Right kidney (tissue), 9 donors: ENCODE measurements around the gene NDUFAF4.

Source experiments
- DNase-seq: peaks from one replicate; pipeline ENCODE4 v3.0.0-alpha.2; 2016
- long read RNA-seq, 8 donors: transcript quantifications; one replicate each; lab custom pipeline, GENCODE V29; 2026

NDUFAF4 gene
- long read RNA-seq, donor 1, transcript NDUFAF4-201 (3 exons, 2,399 nt): major isoform, 37 of 46 reads
- long read RNA-seq, donor 1, partial matches to known transcripts: 0 of 46 reads
- long read RNA-seq, donor 1, other reads (novel, unspliced or antisense): 6 of 46 reads
- long read RNA-seq, donor 2, transcript NDUFAF4-201 (3 exons, 2,399 nt): major isoform, 39 of 40 reads
- long read RNA-seq, donor 2, partial matches to known transcripts: 0 of 40 reads
- long read RNA-seq, donor 2, other reads (novel, unspliced or antisense): 0 of 40 reads
- long read RNA-seq, donor 3, transcript NDUFAF4-201 (3 exons, 2,399 nt): major isoform, 14 of 14 reads
- long read RNA-seq, donor 3, partial matches to known transcripts: 0 of 14 reads
- long read RNA-seq, donor 3, other reads (novel, unspliced or antisense): 0 of 14 reads
- long read RNA-seq, donor 4, transcript NDUFAF4-201 (3 exons, 2,399 nt): major isoform, 21 of 21 reads
- long read RNA-seq, donor 4, partial matches to known transcripts: 0 of 21 reads
- long read RNA-seq, donor 4, other reads (novel, unspliced or antisense): 0 of 21 reads
- long read RNA-seq, donor 5, transcript NDUFAF4-201 (3 exons, 2,399 nt): major isoform, 33 of 33 reads
- long read RNA-seq, donor 5, partial matches to known transcripts: 0 of 33 reads
- long read RNA-seq, donor 5, other reads (novel, unspliced or antisense): 0 of 33 reads
- long read RNA-seq, donor 6, transcript NDUFAF4-201 (3 exons, 2,399 nt): major isoform, 32 of 33 reads
- long read RNA-seq, donor 6, partial matches to known transcripts: 0 of 33 reads
- long read RNA-seq, donor 6, other reads (novel, unspliced or antisense): 0 of 33 reads
- long read RNA-seq, donor 7, transcript NDUFAF4-201 (3 exons, 2,399 nt): major isoform, 42 of 55 reads
- long read RNA-seq, donor 7, partial matches to known transcripts: 7 of 55 reads
- long read RNA-seq, donor 7, other reads (novel, unspliced or antisense): 5 of 55 reads
- long read RNA-seq, donor 8, transcript NDUFAF4-201 (3 exons, 2,399 nt): major isoform, 35 of 36 reads
- long read RNA-seq, donor 8, partial matches to known transcripts: 0 of 36 reads
- long read RNA-seq, donor 8, other reads (novel, unspliced or antisense): 0 of 36 reads

- peak; percentile 94 for DNase-seq
Measured at GRCh38 chr6:96897396-96898240, at the start of gene NDUFAF4. Gene NDUFAF4, minus strand, starts transcription at chr6:96897891. Its CDS starts 90 bp downstream, at chr6:96897801.

- DNase-seq: no peak
Measured at GRCh38 chr6:96947055-96947454, 49.4 kb upstream of the NDUFAF4 start.

GRCh38 chr6:96943555-96944215 lies 46.0 kb upstream of the NDUFAF4 start:
- DNase-seq: no peak

DNA sequence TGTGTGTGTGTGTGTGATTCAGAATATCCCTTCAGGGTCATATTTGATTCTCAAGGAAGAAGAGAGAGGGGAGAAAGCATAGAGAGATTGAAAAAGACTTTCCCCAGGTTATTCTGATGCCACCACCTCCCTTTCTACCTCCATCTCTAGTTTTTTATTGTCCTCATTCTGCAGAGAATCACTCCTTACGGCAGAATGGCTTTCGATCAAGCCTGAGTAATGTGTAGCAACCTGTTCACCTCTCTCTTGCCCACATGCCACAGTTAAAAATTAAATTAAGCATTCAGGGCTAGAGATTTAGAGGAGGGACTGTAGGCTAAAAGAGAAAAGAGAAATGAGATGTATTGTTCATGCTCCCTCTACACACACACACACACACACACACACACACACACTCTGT lies 45.0 kb upstream of the NDUFAF4 start:
- DNase-seq: no peak

GRCh38 chr6:96940322-96940721 lies 42.6 kb upstream of the NDUFAF4 start:
- no peak for DNase-seq

DNA sequence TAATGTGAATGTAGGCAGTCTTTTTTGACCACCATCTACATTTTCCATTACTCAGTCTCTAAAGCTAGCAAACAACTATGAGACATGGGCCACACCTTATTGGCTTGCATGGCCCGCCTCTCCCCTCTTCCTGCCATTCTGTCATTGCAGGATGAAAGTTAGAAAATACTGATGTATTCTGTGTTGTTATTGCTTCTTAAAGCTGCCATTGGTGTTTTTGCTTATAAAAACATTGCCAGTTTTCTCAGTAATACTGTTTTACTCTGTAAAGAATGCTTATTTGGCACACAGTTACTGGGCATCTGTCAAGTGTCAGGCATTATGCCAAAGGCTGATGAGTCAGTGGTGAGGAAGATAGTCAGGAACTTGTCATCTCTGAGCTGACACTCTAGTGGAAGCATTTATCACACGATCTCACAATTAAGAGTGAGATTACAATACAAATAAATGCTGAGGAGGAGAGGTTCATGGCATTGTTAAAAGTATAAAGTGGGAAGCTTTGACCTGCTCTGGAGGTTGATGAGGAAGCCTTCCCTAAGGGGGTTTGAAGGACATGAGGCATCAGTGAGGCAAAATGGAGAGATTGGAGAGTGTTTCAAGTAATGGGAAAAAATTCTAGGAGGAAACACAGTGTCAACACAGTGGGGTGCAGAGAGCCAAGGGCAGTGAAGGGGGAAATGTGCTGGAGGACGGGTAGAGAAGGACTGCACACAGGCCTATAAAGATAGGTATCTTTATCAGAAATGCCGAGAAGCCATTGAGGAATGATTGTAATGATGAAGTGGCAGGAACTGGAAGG lies 41.5 kb upstream of the NDUFAF4 start:
- DNase-seq: no peak

DNA sequence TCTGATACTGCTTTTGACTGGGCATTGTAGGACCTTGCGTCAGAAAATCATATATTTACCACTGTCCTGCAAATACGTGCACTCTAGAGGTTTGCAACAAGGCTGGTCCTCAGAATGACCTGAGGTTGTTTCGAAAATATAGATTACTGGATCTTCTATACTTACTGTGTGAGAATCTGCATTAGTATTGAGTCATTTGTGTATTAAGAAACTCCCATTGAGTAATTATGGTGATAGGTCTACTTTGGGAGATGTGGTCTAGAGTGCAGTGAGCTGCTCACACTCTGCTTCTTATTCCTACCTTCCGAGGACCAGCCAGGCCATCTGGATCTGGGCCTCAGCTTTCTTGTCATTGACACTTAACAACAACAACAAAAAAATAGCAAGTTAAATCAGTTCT lies 36.4 kb upstream of the NDUFAF4 start:
- DNase-seq: no peak

GRCh38 chr6:96931198-96931597 lies 33.5 kb upstream of the NDUFAF4 start:
- no peak for DNase-seq

DNA sequence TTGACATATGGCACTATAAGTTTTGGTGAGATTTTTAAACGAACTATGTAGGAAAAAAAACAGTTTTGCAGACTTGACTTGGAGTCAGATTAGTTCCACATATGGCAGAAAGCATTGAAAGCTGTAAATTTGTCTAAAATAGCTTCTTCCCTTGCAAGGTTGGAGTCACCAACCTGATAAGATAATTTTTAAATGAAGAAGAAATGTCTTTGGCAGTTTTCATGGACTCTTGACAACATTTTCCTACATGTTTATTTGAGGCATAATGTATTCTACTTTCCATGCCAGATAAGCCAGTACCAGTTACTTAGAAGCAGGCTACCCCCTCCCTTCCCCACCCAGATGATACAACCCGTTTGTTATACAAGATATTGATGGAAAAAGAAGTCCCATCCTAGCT lies 32.0 kb upstream of the NDUFAF4 start:
- DNase-seq: no peak

GRCh38 chr6:96927660-96928059 lies 30.0 kb upstream of the NDUFAF4 start:
- DNase-seq: no peak

DNA sequence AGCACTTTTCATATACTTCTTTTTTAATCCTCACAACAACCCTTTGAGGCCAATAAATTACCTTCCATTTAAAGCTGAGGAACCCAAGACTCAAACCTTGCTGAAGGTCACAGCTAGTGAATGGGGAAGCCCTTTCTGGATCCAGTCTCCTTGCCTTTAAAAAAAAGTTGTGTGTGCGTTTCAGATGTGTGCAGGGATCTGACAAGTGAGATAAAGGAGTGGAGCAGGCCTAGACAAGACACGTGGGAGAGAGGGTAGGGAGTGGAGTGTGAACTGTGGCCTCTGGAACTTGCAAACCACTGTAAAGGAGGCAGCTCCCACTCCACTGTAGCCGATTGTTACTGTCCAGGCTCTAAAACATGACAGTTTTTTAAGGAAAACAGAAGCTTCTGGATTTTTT lies 28.7 kb upstream of the NDUFAF4 start:
- no peak for DNase-seq

GRCh38 chr6:96925290-96925687 lies 27.6 kb upstream of the NDUFAF4 start:
- DNase-seq: no peak

DNA sequence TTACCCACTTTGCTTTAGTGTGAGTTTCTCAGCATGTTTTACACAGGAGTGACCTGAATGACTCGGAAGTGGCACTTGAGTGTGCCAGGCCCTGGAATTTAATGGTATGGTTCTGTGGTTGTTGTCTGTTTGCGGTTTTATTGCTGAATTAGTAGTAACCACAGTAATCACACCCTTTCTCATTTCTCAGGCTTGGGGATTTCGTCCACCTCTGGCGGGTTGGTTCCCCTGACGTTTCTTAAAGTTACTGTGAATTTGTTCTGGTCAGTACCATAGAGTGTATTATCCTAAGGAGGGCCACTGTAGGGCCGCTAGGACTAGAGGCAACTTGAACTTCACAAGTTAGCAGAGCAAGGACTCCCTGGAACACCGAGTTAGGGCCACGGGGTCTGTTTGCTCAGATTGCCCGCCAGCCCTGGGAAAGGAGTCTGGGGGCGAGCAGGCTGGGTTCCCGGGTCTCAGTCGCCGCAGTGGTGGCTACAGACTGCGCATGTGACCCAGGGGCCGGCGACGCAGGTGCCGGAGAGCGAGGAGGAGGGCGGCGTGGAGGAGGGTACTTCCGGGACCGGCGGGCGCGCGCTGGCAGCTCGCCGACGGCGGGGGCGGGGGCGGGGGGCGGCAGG lies 26.3 kb upstream of the NDUFAF4 start:
- peak; percentile 73 for DNase-seq

DNA sequence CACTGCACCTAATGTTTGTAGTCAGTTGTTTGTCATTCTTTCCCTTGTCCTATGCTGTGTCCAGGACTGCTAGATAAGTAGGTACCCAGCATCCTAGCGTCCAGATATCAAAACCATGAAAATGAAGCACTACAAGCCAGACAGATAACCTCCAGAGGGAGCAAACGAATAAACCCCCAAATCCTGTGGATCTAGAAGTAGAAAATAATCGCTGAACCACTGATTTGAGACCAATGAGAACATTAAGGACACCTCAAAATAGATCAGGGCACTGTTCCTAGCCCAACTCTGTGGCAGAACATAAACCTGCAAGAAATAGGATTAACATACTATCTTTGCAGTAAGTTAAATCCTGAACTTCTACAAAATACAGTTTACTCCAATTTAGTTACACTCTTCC lies 25.7 kb upstream of the NDUFAF4 start:
- DNase-seq: peak; percentile 22

DNA sequence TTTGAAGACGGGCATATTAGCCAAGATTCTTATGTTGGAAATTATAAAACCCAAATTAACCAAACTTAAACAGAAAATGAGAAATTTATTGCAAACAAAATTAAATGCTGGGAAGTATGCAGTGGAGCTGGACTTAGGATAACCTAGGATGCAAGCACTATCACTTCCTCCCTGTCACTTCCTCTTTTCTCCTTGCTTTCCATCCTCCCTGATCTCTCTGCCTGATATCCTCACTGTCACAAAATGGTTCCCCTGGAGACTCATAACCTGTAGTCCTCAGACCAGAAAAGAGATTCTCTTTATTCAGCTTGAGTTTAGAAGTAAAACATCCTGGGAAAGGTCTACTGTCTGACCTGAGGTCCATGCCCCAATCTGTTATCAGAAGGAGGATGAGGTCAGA lies 19.4 kb upstream of the NDUFAF4 start:
- DNase-seq: no peak

GRCh38 chr6:96913621-96914020 lies 15.9 kb upstream of the NDUFAF4 start:
- no peak for DNase-seq

GRCh38 chr6:96911751-96912150 lies 14.1 kb upstream of the NDUFAF4 start:
- DNase-seq: no peak

DNA sequence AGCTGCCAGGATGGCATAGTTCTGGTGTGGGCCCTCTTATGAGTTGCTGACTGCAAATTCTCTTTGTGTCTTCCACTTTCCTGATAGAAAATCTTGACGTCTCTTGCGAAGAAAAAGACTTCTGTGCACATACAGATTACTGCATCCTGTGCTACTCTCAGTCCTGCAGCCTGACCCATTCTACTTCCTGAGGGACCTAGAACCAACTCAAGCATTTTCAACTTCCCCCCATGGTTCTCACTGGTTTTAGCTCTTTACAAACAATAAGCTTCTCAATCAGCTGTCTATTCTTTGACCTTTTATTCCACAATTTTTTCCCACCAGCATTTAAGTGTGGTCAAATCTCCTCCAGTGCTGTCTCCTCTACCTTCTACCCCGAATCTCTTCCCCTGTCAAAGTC lies 13.5 kb upstream of the NDUFAF4 start:
- DNase-seq: no peak

DNA sequence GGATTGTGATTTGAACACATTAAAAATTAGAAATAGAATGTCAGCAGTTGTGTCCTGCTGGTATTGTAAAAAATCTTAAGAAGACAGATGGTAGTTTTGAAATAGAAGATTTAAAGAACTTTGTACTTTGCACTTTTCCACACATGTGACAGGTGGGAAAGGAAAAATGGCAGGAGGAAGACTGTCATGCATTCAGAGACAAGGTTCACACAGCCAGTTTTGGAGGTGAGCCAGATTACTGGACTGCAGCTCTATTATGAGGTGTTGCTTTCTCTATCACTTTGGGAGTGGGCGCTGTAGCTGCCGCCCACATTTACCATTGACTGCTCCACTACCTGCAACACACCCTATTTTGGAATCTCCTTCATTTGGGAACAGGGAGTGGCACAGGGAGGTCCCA lies 12.1 kb upstream of the NDUFAF4 start:
- DNase-seq: no peak

DNA sequence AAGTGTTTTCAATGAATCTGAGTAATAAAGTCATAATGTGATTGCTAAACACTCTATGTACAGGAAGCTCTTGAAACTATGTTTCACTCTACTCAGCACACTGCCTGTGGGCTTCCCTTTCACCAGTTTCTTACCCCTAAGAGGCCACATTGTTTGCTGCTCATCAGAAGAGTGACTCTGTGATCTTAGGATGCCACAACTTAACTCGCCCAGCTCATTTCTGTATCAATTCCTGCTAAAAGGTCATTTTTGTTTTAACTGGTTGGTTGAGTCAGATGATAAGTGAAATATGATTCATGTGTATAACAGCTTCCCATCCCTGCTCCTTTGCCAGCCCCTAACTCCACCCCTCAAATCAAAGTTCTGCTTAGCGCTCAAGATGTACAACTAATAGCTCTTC lies 9.8 kb upstream of the NDUFAF4 start:
- DNase-seq: no peak
